Mesothelial cell of epicardium (in vitro differentiated cells): Measurements from ENCODE around the gene IQGAP3. TPM values are rescaled to one million over a fixed set of nuclear protein-coding genes. Genes with fewer than 3 reads are reported as not detected.

Experiments
- DNase-seq, 2 experiments: peaks; one replicate each; pipeline ENCODE4 v3.0.0; 2021; ENCODE audit warnings: low spot score in 2 of 2; ENCODE audit not compliant: unreplicated experiment in 2 of 2
- H3K27ac Mint-ChIP-seq: 2 replicates; pipeline ENCODE4 v1.8.0; 2021; ENCODE audit warnings: mixed read lengths
- H3K27me3 Mint-ChIP-seq: 2 replicates; pipeline ENCODE4 v1.8.0; 2021; ENCODE audit warnings: low read depth, mixed read lengths
- H3K36me3 Mint-ChIP-seq: 2 replicates; pipeline ENCODE4 v1.8.0; 2021; ENCODE audit warnings: mixed read lengths
- H3K4me1 Mint-ChIP-seq: 2 replicates; pipeline ENCODE4 v1.8.0; 2021; ENCODE audit warnings: mixed read lengths
- H3K4me3 Mint-ChIP-seq: 2 replicates; pipeline ENCODE4 v1.8.0; 2021; ENCODE audit warnings: mild to moderate bottlenecking, moderate library complexity, mixed read lengths
- H3K9me3 Mint-ChIP-seq: 2 replicates; pipeline ENCODE4 v1.8.0; 2021; ENCODE audit warnings: mixed read lengths
- CTCF ChIP-seq: fragments of 200-600 bp; sonication (generic); IDR thresholded peaks from one replicate; pipeline ENCODE4 v1.5.0; 2021; ENCODE audit warnings: antibody characterized with exemption; ENCODE audit not compliant: unreplicated experiment
- total RNA-seq: library from RNA; stranded (reverse); gene quantifications from 3 replicates; pipeline ENCODE4 v1.2.1, GENCODE V29; 2021

Gene IQGAP3
- 13.9 to 17.6 TPM (median 15.3 TPM) in 3 replicates for total RNA-seq

- TF ChIP-seq CTCF, result no peak
- peak; percentile 73 to 84 for DNase-seq
Observed at GRCh38 chr1:156571919-156572662, at the start of gene IQGAP3. Gene IQGAP3 (minus strand): TSS chr1:156572565. CDS start chr1:156572529, 36 bp downstream.

GRCh38 chr1:156619582-156619955, 47.2 kb upstream of the IQGAP3 start:
- no peak for TF ChIP-seq CTCF
- Mint-ChIP-seq H3K4me3 (no peak overlapping the region), H3K4me1 (peaks cover 23% of the 10 kb centered on the region), H3K9me3 (no peaks in the 10 kb centered on the region), H3K27ac (no peak overlapping the region), H3K36me3 (no peaks in the 10 kb centered on the region), H3K27me3 (peaks cover 60% of the 10 kb centered on the region)
- DNase-seq, result no peak

More at GRCh38 chr1:156571919-156572662, at the start of gene IQGAP3:
- Mint-ChIP-seq H3K27ac (peak within 1 kb of the TSS; percentile 92), H3K27me3 (no peaks in the 10 kb centered on the region), H3K36me3 (peaks cover 4% of the 10 kb centered on the region), H3K4me1 (peaks cover 22% of the 10 kb centered on the region), H3K4me3 (peak within 1 kb of the TSS; percentile 98), H3K9me3 (no peaks in the 10 kb centered on the region)

- no peak within 1 kb of the TSS for H3K4me3 Mint-ChIP-seq
- DNase-seq, result no peak
- no peaks in the 10 kb centered on the region for H3K9me3 Mint-ChIP-seq
- no peak for TF ChIP-seq CTCF
- H3K4me1 Mint-ChIP-seq, result peaks cover 23% of the 10 kb centered on the region
- no peak within 1 kb of the TSS for H3K27ac Mint-ChIP-seq
- H3K36me3 Mint-ChIP-seq, result no peaks in the 10 kb centered on the region
- H3K27me3 Mint-ChIP-seq, result peaks cover 56% of the 10 kb centered on the region
Observed at GRCh38 chr1:156618853-156619581, 46.7 kb upstream of the IQGAP3 start, which contains the start of gene HAPLN2. Gene HAPLN2 (plus strand): TSS chr1:156619415. CDS start chr1:156623491, 4,076 bp downstream.

GRCh38 chr1:156616463-156616862, 44.1 kb upstream of the IQGAP3 start:
- H3K9me3 Mint-ChIP-seq, result no peaks in the 10 kb centered on the region
- TF ChIP-seq CTCF, result no peak
- peak overlapping the region; percentile 60 for H3K27ac Mint-ChIP-seq
- no peak overlapping the region for H3K4me3 Mint-ChIP-seq
- H3K36me3 Mint-ChIP-seq, result no peaks in the 10 kb centered on the region
- peaks cover 46% of the 10 kb centered on the region for H3K27me3 Mint-ChIP-seq
- peak; percentile 40 to 76 for DNase-seq
- H3K4me1 Mint-ChIP-seq, result peaks cover 23% of the 10 kb centered on the region

GRCh38 chr1:156615946-156616345, 43.6 kb upstream of the IQGAP3 start:
- no peak for TF ChIP-seq CTCF
- Mint-ChIP-seq H3K27me3 (peaks cover 43% of the 10 kb centered on the region), H3K36me3 (no peaks in the 10 kb centered on the region), H3K4me1 (peaks cover 23% of the 10 kb centered on the region), H3K27ac (peak overlapping the region; percentile 60), H3K9me3 (no peaks in the 10 kb centered on the region), H3K4me3 (no peak overlapping the region)
- no peak for DNase-seq
